ENCODE results near the gene NEDD9. TPM values are rescaled to one million over a fixed set of nuclear protein-coding genes. Genes with fewer than 3 reads are reported as not detected.

Gene NEDD9
- total and polyA plus RNA-seq, 2 of the 4 experiments (the other 2 are of a cell fraction) = 7.6 to 16.5 TPM

DNA sequence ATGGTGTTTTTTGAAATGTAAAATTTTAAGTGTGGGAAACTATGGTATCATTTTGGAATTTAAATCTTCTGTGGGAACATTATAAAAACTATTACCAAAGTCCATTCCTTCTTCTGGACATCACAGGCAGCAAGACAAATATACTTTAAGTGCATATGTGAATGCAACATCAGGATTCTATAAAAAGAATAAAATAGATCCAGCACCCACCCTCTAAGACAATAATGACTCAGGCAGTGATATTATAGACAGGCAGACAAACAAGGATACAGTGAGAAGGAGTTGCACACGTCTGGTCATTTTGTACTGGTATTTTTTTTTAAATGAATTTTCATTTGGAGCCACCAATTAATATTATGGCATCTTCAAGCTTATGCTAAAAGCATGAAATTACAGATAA is 21.1 kb upstream of the NEDD9 start:
- Histone ChIP-seq H3K56ac (ENCODE audit: extremely low read depth, insufficient read depth, low read length) (no peak overlapping the region), H3K4me3 (ENCODE audit: insufficient read depth, low read depth, low read length) (no peak overlapping the region), H2AFZ (replicated peaks; ENCODE audit: low read length, poor library complexity) (no peak overlapping the region), H4K20me1 (ENCODE audit: insufficient read depth, low read length) (no peaks in the 10 kb centered on the region), H3K4me2 (ENCODE audit: low read depth, low read length) (no peak overlapping the region), H3K27ac (ENCODE audit: insufficient read depth, low read length) (no peak overlapping the region), H3K79me1 (ENCODE audit: low read depth in 1 of 2, low read length in 2 of 2) (no peaks in the 10 kb centered on the region), H2BK5ac (ENCODE audit: low read depth, low read length, poor library complexity, severe bottlenecking) (no peak overlapping the region), H2BK15ac (ENCODE audit: low read depth, low read length) (no peak overlapping the region), H3K9ac (ENCODE audit: low read depth, low read length) (no peak overlapping the region), H4K91ac (ENCODE audit: insufficient read depth, low read depth, low read length) (no peak overlapping the region), H2AK9ac (replicated peaks; ENCODE audit: low read depth, low read length, poor library complexity) (no peak overlapping the region), H3K27me3 (ENCODE audit: control insufficient read depth, insufficient read depth, low read length) (no peaks in the 10 kb centered on the region), H3K4ac (ENCODE audit: low read depth, low read length) (no peak overlapping the region), H2BK20ac (ENCODE audit: low read depth, low read length) (no peak overlapping the region), H4K8ac (ENCODE audit: low read depth in 2 of 2, low read length in 2 of 2) (no peak overlapping the region), H3K36me3 (ENCODE audit: control insufficient read depth, insufficient read depth, low read length) (no peaks in the 10 kb centered on the region), H2BK120ac (ENCODE audit: low read depth, low read length) (no peak overlapping the region), H3K9me1 (ENCODE audit: insufficient read depth, low read length) (no peaks in the 10 kb centered on the region), H3K4me1 (ENCODE audit: control insufficient read depth, insufficient read depth, low read length) (peaks cover 13% of the 10 kb centered on the region), H3K18ac (ENCODE audit: low read depth, low read length) (no peak overlapping the region), H3K23ac (ENCODE audit: low read depth, low read length) (no peak overlapping the region), H3K14ac (replicated peaks; ENCODE audit: low read depth, low read length) (no peak overlapping the region), H3K9me3 (ENCODE audit: control insufficient read depth, insufficient read depth, low read length) (0 out of 2 replicates have a peak, but pooled peaks cover 2% of the 10 kb centered on the region), H2AK5ac (ENCODE audit: low read depth, low read length) (no peak overlapping the region), H4K5ac (ENCODE audit: low read depth, low read length) (no peak overlapping the region)
- DNase-seq = no peak
- BruUV-seq (replicated peaks) = no TSS peak
- intact Hi-C loops (cut with micrococcal nuclease) (no loop called here), dilution Hi-C loops (cut with HindIII; ENCODE audit: low sequenced_read_pairs, unreplicated experiment) (no loop called here), in situ Hi-C loops (cut with MboI; ENCODE audit: low sequenced_read_pairs) (no loop called here)
- ChIA-PET CTCF (no interaction called here), POLR2A (ENCODE audit: unreplicated experiment) (no interaction called here)
- no CpG with 5 or more reads among the region's 1 CpG for WGBS, 2 experiments (ENCODE audit: extremely low coverage in 2 of 2, insufficient read length in 1 of 2)
- TF ChIP-seq USF2 (IDR thresholded peaks at IDR 0.05; ENCODE audit: low read depth, low read length) = no peak
- no peak for TF ChIP-seq FOS (IDR thresholded peaks at IDR 0.05; ENCODE audit: low read depth, low read length)
- TF ChIP-seq SMC3 (IDR thresholded peaks at IDR 0.05; ENCODE audit: low read depth, low read length) = no peak
- no peak for TF ChIP-seq BHLHE40 (IDR thresholded peaks at IDR 0.05; ENCODE audit: low read depth, low read length)
- TF ChIP-seq RAD21 (IDR thresholded peaks at IDR 0.05; ENCODE audit: low read length) = no peak
- no peak for TF ChIP-seq CHD1 (IDR thresholded peaks at IDR 0.05; ENCODE audit: low read depth, low read length)
- no peak for TF ChIP-seq MXI1 (IDR thresholded peaks at IDR 0.05; ENCODE audit: borderline replicate concordance, low read depth, low read length)
- TF ChIP-seq POLR2A (IDR thresholded peaks at IDR 0.05; ENCODE audit: low read depth, low read length) = no peak
- TF ChIP-seq NFE2L2 (IDR thresholded peaks at IDR 0.05; ENCODE audit: low read depth, low read length) = no peak
- ATAC-seq (ENCODE audit: low read depth) = no peak

Data from IMR-90 (cell line).